Measurements from ENCODE around the gene WBP1. TPM values are rescaled to one million over a fixed set of nuclear protein-coding genes. Genes with fewer than 3 reads are reported as not detected.
"Not testable (repeated sequence)": the region's sequence is repeated elsewhere in the genome, so short reads cannot be mapped to it uniquely, and the experiment has no call there.

WBP1 gene
- total RNA-seq, 1 donor from 2014 or later = 96.1 TPM

GRCh38 chr2:74454654-74455511 is 3.4 kb upstream of the WBP1 start, which contains the start of gene INO80B:
Gene INO80B, plus strand, starts transcription at chr2:74455087. Its CDS starts 30 bp downstream, at chr2:74455117.
- Mint-ChIP-seq H3K9me3 (ENCODE audit: unreplicated experiment) (no peaks in the 10 kb centered on the region), H3K27ac (ENCODE audit: unreplicated experiment) (peak within 1 kb of the TSS; percentile 95), H3K36me3 (ENCODE audit: unreplicated experiment) (no peaks in the 10 kb centered on the region), H3K27me3 (ENCODE audit: unreplicated experiment) (peaks cover 19% of the 10 kb centered on the region), H3K4me1 (ENCODE audit: unreplicated experiment) (peaks cover 36% of the 10 kb centered on the region), H3K4me3 (ENCODE audit: unreplicated experiment) (peak within 1 kb of the TSS; percentile 99)
- TF ChIP-seq, protein P1, sequence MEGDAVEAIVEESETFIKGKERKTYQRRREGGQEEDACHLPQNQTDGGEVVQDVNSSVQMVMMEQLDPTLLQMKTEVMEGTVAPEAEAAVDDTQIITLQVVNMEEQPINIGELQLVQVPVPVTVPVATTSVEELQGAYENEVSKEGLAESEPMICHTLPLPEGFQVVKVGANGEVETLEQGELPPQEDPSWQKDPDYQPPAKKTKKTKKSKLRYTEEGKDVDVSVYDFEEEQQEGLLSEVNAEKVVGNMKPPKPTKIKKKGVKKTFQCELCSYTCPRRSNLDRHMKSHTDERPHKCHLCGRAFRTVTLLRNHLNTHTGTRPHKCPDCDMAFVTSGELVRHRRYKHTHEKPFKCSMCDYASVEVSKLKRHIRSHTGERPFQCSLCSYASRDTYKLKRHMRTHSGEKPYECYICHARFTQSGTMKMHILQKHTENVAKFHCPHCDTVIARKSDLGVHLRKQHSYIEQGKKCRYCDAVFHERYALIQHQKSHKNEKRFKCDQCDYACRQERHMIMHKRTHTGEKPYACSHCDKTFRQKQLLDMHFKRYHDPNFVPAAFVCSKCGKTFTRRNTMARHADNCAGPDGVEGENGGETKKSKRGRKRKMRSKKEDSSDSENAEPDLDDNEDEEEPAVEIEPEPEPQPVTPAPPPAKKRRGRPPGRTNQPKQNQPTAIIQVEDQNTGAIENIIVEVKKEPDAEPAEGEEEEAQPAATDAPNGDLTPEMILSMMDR (IDR thresholded peaks at IDR 0.05) = no peak
- peak; percentile 98 for DNase-seq (ENCODE audit: extremely low spot score, unreplicated experiment)

- Mint-ChIP-seq H3K9me3 (ENCODE audit: unreplicated experiment) (no peaks in the 10 kb centered on the region), H3K4me1 (ENCODE audit: unreplicated experiment) (peaks cover 39% of the 10 kb centered on the region), H3K4me3 (ENCODE audit: unreplicated experiment) (peak overlapping the region; percentile 99), H3K27me3 (ENCODE audit: unreplicated experiment) (peaks cover 11% of the 10 kb centered on the region), H3K27ac (ENCODE audit: unreplicated experiment) (peak overlapping the region; percentile 97), H3K36me3 (ENCODE audit: unreplicated experiment) (peaks cover 3% of the 10 kb centered on the region)
- DNase-seq (ENCODE audit: extremely low spot score, unreplicated experiment) = no peak
- TF ChIP-seq, protein P1 (IDR thresholded peaks at IDR 0.05) = no peak
These were observed 1.1 kb upstream of the WBP1 start for GRCh38 chr2:74457129-74457548.

DNA sequence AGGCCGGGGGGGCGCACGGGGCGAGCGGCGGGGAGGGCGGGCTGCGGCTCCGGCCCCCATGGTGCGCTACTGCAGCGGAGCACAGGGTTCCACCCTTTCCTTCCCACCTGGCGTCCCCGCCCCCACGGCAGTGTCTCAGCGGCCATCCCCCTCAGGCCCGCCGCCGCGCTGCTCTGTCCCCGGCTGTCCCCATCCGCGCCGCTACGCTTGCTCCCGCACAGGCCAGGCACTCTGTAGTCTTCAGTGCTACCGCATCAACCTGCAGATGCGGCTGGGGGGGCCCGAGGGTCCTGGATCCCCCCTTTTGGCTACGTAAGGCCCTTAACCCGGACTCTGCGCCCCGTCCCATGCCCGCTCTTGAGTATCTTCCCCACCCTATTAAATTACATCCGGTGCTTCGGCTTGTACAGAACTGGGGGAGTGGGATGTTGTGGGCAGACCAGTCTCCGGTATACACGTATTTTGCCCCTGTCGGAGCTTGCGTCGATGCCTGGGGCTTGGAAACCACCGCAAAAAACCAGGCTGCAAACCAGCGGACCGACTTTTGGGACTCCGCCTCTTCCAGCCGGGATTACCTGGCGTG is 598 bp upstream of the WBP1 start:
- Mint-ChIP-seq H3K4me1 (ENCODE audit: unreplicated experiment) (peaks cover 39% of the 10 kb centered on the region), H3K9me3 (ENCODE audit: unreplicated experiment) (no peaks in the 10 kb centered on the region), H3K27ac (ENCODE audit: unreplicated experiment) (peak overlapping the region; percentile 98), H3K27me3 (ENCODE audit: unreplicated experiment) (peaks cover 8% of the 10 kb centered on the region), H3K36me3 (ENCODE audit: unreplicated experiment) (peaks cover 5% of the 10 kb centered on the region), H3K4me3 (ENCODE audit: unreplicated experiment) (peak overlapping the region; percentile 99)
- DNase-seq (ENCODE audit: extremely low spot score, unreplicated experiment) = no peak
- TF ChIP-seq, protein P1 (IDR thresholded peaks at IDR 0.05) = no peak

DNA sequence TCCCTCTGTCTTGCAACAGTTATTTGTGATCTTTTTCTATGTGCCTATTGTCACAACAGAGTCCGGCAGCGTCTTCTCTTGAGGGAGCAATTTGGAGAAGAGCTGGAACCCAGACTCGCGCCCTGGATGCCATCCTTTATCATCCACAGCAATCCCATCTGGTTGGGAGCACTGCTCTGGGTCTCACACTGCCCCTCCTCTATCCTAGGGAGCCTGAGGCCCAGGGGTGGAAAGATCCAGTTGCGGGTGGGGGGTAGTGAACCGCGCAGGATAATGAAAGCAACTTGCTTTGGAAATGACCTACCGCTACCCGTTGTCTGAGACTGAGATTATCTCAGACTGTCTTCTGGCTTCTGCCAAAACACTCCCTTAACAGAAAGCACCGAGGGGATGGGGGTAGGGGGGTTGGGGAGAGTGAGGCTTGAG is 713 bp downstream of the WBP1 start:
- peaks cover 45% of the 10 kb centered on the region for H3K4me1 Mint-ChIP-seq (ENCODE audit: unreplicated experiment)
- H3K36me3 Mint-ChIP-seq (ENCODE audit: unreplicated experiment) = peaks cover 8% of the 10 kb centered on the region
- peak overlapping the region; percentile 98 for H3K27ac Mint-ChIP-seq (ENCODE audit: unreplicated experiment)
- DNase-seq (ENCODE audit: extremely low spot score, unreplicated experiment) = no peak
- H3K27me3 Mint-ChIP-seq (ENCODE audit: unreplicated experiment) = no peaks in the 10 kb centered on the region
- TF ChIP-seq, protein P1 (IDR thresholded peaks at IDR 0.05) = no peak
- no peaks in the 10 kb centered on the region for H3K9me3 Mint-ChIP-seq (ENCODE audit: unreplicated experiment)
- peak overlapping the region; percentile 99 for H3K4me3 Mint-ChIP-seq (ENCODE audit: unreplicated experiment)

GRCh38 chr2:74459503-74460118 is 1.4 kb downstream of the WBP1 start:
- peak overlapping the region; percentile 99 for H3K4me3 Mint-ChIP-seq (ENCODE audit: unreplicated experiment)
- H3K27ac Mint-ChIP-seq (ENCODE audit: unreplicated experiment) = peak overlapping the region; percentile 98
- H3K4me1 Mint-ChIP-seq (ENCODE audit: unreplicated experiment) = peaks cover 45% of the 10 kb centered on the region
- not testable (repeated sequence) for H3K9me3 Mint-ChIP-seq (ENCODE audit: unreplicated experiment); H3K36me3 Mint-ChIP-seq (ENCODE audit: unreplicated experiment); DNase-seq (ENCODE audit: extremely low spot score, unreplicated experiment); H3K27me3 Mint-ChIP-seq (ENCODE audit: unreplicated experiment)

DNA sequence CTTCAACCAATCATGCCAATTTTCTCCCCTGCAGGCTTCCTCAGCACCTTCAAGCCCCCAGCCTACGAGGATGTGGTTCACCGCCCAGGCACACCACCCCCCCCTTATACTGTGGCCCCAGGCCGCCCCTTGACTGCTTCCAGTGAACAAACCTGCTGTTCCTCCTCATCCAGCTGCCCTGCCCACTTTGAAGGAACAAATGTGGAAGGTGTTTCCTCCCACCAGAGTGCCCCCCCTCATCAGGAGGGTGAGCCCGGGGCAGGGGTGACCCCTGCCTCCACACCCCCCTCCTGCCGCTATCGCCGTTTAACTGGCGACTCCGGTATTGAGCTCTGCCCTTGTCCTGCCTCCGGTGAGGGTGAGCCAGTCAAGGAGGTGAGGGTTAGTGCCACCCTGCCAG is 1.9 kb downstream of the WBP1 start:
- H3K9me3 Mint-ChIP-seq (ENCODE audit: unreplicated experiment); H3K27ac Mint-ChIP-seq (ENCODE audit: unreplicated experiment): not testable (repeated sequence)
- peaks cover 40% of the 10 kb centered on the region for H3K4me1 Mint-ChIP-seq (ENCODE audit: unreplicated experiment)

More for the DNA sequence above, 1.9 kb downstream of the WBP1 start:
- not testable (repeated sequence) for DNase-seq (ENCODE audit: extremely low spot score, unreplicated experiment); H3K36me3 Mint-ChIP-seq (ENCODE audit: unreplicated experiment); H3K27me3 Mint-ChIP-seq (ENCODE audit: unreplicated experiment)
- peak overlapping the region; percentile 99 for H3K4me3 Mint-ChIP-seq (ENCODE audit: unreplicated experiment)
